PC-9 (cell line): Measurements from ENCODE around the gene MTIF3. TPM values are rescaled to one million over a fixed set of nuclear protein-coding genes. Genes with fewer than 3 reads are reported as not detected.

ENCODE experiments used
- BruUV-seq: library from RNA; stranded (reverse); fragments of 400-500 nt; replicated peaks from 2 replicates; lab custom pipeline; 2021; lab: Mats Ljungman, UMichigan
- CTCF ChIA-PET: fragments of 300-600 bp; sonication (Branson Sonifier 250); formaldehyde crosslinking; loops from one replicate; lab custom pipeline; 2022; ENCODE audit warnings: antibody characterized with exemption; lab: Charles Lee
- POLR2A ChIA-PET: fragments of 300-600 bp; sonication (Branson Sonifier 250); formaldehyde crosslinking; loops from one replicate; lab custom pipeline; 2022; ENCODE audit warnings: antibody characterized with exemption; ENCODE audit not compliant: unreplicated experiment; lab: Charles Lee
- DNase-seq, 2 experiments: peaks; one replicate each; pipeline versions ENCODE4 v3.0.0 to v3.0.0-alpha.2; 2015 to 2022; ENCODE audit warnings: mixed read lengths in 1 of 2
- H2AFZ ChIP-seq: fragments of 200-600 bp; sonication (generic); 2 replicates; pipeline ENCODE4 v1.8.1; 2017; ENCODE audit warnings: antibody characterized with exemption
- H3F3A ChIP-seq: fragments of 200-600 bp; sonication (generic); 2 replicates; pipeline ENCODE4 v1.8.1; 2017; ENCODE audit warnings: antibody characterized with exemption, mild to moderate bottlenecking, low read depth; ENCODE audit not compliant: insufficient read depth
- H3K27ac ChIP-seq: fragments of 200-600 bp; sonication (generic); 2 replicates; pipeline ENCODE4 v1.6.1; 2016; ENCODE audit warnings: mixed run types
- H3K27me3 ChIP-seq: fragments of 200-600 bp; sonication (generic); 2 replicates; pipeline ENCODE4 v1.6.1; 2016; ENCODE audit warnings: low read depth, mixed run types; ENCODE audit not compliant: insufficient read depth
- H3K36me3 ChIP-seq: fragments of 200-600 bp; sonication (generic); 2 replicates; pipeline ENCODE4 v1.6.1; 2016; ENCODE audit warnings: low read depth, mixed run types
- H3K4me1 ChIP-seq: fragments of 200-600 bp; sonication (generic); replicated peaks from 2 replicates; pipeline ENCODE4 v1.6.1; 2016; ENCODE audit warnings: mixed run types; ENCODE audit not compliant: insufficient read depth
- H3K4me2 ChIP-seq: fragments of 200-600 bp; sonication (generic); 2 replicates; pipeline ENCODE4 v1.6.1; 2017; ENCODE audit warnings: mixed run types
- H3K4me3 ChIP-seq: fragments of 200-600 bp; sonication (generic); 2 replicates; pipeline ENCODE4 v1.6.1; 2016; ENCODE audit warnings: mixed run types
- H3K79me2 ChIP-seq: fragments of 200-600 bp; sonication (generic); 2 replicates; pipeline ENCODE4 v1.6.1; 2017; ENCODE audit warnings: low read depth, mixed run types
- H3K9me2 ChIP-seq: fragments of 200-600 bp; sonication (generic); 2 replicates; pipeline ENCODE4 v1.8.1; 2017; ENCODE audit warnings: mild to moderate bottlenecking; ENCODE audit not compliant: insufficient read depth
- H3K9me3 ChIP-seq: fragments of 200-600 bp; sonication (generic); 2 replicates; pipeline ENCODE4 v1.8.1; 2016; ENCODE audit warnings: low read depth; ENCODE audit not compliant: insufficient read depth
- H4K20me1 ChIP-seq: fragments of 200-600 bp; sonication (generic); 2 replicates; pipeline ENCODE4 v1.8.1; 2017; ENCODE audit not compliant: insufficient read depth
- CTCF ChIP-seq: fragments of 200-600 bp; sonication (generic); conservative IDR thresholded peaks from 2 replicates; pipeline ENCODE4 v1.6.1; 2017; ENCODE audit warnings: mixed run types, antibody characterized with exemption, mild to moderate bottlenecking, moderate library complexity
- EZH2 ChIP-seq: fragments of 200-600 bp; sonication (generic); IDR thresholded peaks from 2 replicates; pipeline ENCODE4 v1.8.0; 2017; ENCODE audit warnings: antibody characterized with exemption, low read depth
- intact Hi-C: fragments of 100-400 bp; cut with micrococcal nuclease; formaldehyde crosslinking; loops from one replicate; pipeline ENCODE4 v1.10.0; 2022; ENCODE audit not compliant: unreplicated experiment
- total RNA-seq: library from RNA; stranded (reverse); gene quantifications from 2 replicates; pipeline ENCODE4 v1.2.3, GENCODE V29; 2021

Gene MTIF3
- total RNA-seq, 1 experiment from 2014 or later, result 28.3 TPM

GRCh38 chr13:27405546-27406134 is 44.7 kb downstream of the MTIF3 start:
- intact Hi-C loops, result loop anchor here (1.0 to 2.0 kb wide), 2 partner anchors 377 to 421 kb away; no protein-coding TSS in a partner anchor
- CTCF ChIA-PET, result no interaction called here
- no peaks in the 10 kb centered on the region for H4K20me1 ChIP-seq

GRCh38 chr13:27404680-27405079 is 45.7 kb downstream of the MTIF3 start:
- Histone ChIP-seq H3K27me3 (peaks cover 42% of the 10 kb centered on the region), H3K27ac (no peak overlapping the region), H3K4me1 (no peaks in the 10 kb centered on the region), H3K4me2 (no peak overlapping the region), H3F3A (no peaks in the 10 kb centered on the region), H3K9me3 (no peaks in the 10 kb centered on the region), H4K20me1 (no peaks in the 10 kb centered on the region), H3K9me2 (no peaks in the 10 kb centered on the region), H2AFZ (no peak overlapping the region), H3K36me3 (no peaks in the 10 kb centered on the region), H3K4me3 (no peak overlapping the region), H3K79me2 (no peaks in the 10 kb centered on the region)
- BruUV-seq, result no TSS peak
- intact Hi-C loops, result no loop called here
- TF ChIP-seq CTCF, result no peak
- no peak for TF ChIP-seq EZH2
- CTCF ChIA-PET, result no interaction called here
- DNase-seq, result no peak
- POLR2A ChIA-PET, result no interaction called here

More at GRCh38 chr13:27405546-27406134, 44.7 kb downstream of the MTIF3 start:
- TF ChIP-seq EZH2 (no peak), CTCF (no peak)
- DNase-seq, result no peak
- Histone ChIP-seq H3F3A (no peaks in the 10 kb centered on the region), H3K36me3 (no peaks in the 10 kb centered on the region), H3K4me3 (no peak overlapping the region), H3K4me1 (no peaks in the 10 kb centered on the region), H3K4me2 (no peak overlapping the region), H3K27ac (no peak overlapping the region), H2AFZ (no peak overlapping the region), H3K79me2 (no peaks in the 10 kb centered on the region), H3K9me3 (no peaks in the 10 kb centered on the region), H3K27me3 (peaks cover 40% of the 10 kb centered on the region), H3K9me2 (no peaks in the 10 kb centered on the region)
- POLR2A ChIA-PET, result no interaction called here
- BruUV-seq, result no TSS peak

- BruUV-seq, result no TSS peak
- Histone ChIP-seq H3K4me1 (no peaks in the 10 kb centered on the region), H3K4me2 (no peak overlapping the region), H3K27ac (no peak overlapping the region), H3K9me2 (no peaks in the 10 kb centered on the region), H3K36me3 (no peaks in the 10 kb centered on the region), H4K20me1 (no peaks in the 10 kb centered on the region), H2AFZ (no peak overlapping the region), H3K4me3 (no peak overlapping the region), H3K27me3 (peaks cover 34% of the 10 kb centered on the region), H3K9me3 (no peaks in the 10 kb centered on the region), H3K79me2 (no peaks in the 10 kb centered on the region), H3F3A (no peaks in the 10 kb centered on the region)
- DNase-seq, result no peak
- intact Hi-C loops, result no loop called here
- CTCF ChIA-PET, result interaction anchor here (0.6 kb wide), 1 partner anchor 425 kb away, joined by 4 read pairs; no protein-coding TSS in a partner anchor
- TF ChIP-seq EZH2 (no peak), CTCF (no peak)
- POLR2A ChIA-PET, result interaction anchor here (0.6 to 0.8 kb wide), 2 partner anchors 418 to 1252 kb away, joined by 4 to 5 read pairs; no protein-coding TSS in a partner anchor
These were observed 46.5 kb downstream of the MTIF3 start for GRCh38 chr13:27403727-27404385.
